ENCODE measurements around the gene COL2A1. TPM values are rescaled to one million over a fixed set of nuclear protein-coding genes. Genes with fewer than 3 reads are reported as not detected.
A peak's percentile ranks its signal among the peaks of the same experiment; 100 is the strongest.

COL2A1 gene
- total RNA-seq, 4 donors from 2014 or later = not detected

DNA sequence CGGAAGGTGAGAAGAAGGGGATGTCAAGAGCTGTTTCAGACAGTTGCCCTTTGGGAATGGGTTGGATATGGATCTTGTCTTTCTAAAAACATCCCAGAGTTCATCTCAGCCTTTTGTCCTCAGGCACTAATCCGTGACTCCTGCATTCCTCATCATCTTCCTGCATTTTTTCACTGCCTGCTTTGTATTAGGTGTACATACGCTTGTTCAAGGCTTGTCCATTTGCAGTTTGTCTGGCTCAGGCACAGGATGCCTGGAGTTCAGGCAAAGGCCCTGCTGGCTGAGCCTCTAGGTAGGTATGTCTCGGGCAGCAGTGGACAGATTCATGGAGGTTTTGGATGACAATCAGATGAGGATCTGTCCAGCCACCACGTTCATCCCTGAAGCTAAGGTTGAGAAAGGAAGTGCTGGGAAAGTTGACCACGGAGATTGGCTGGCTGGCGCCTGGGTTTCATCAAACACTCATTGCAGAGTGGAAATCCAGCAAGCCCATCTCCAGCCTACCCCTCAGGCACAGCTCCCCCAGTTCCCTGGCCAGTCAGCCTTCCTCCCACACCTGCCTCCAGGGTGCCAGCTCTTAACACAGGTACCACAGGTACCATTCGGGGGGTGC, 53.3 kb downstream of the COL2A1 start:
- TF ChIP-seq POLR2A (IDR thresholded peaks at IDR 0.05) = no peak
- TF ChIP-seq, protein P1, sequence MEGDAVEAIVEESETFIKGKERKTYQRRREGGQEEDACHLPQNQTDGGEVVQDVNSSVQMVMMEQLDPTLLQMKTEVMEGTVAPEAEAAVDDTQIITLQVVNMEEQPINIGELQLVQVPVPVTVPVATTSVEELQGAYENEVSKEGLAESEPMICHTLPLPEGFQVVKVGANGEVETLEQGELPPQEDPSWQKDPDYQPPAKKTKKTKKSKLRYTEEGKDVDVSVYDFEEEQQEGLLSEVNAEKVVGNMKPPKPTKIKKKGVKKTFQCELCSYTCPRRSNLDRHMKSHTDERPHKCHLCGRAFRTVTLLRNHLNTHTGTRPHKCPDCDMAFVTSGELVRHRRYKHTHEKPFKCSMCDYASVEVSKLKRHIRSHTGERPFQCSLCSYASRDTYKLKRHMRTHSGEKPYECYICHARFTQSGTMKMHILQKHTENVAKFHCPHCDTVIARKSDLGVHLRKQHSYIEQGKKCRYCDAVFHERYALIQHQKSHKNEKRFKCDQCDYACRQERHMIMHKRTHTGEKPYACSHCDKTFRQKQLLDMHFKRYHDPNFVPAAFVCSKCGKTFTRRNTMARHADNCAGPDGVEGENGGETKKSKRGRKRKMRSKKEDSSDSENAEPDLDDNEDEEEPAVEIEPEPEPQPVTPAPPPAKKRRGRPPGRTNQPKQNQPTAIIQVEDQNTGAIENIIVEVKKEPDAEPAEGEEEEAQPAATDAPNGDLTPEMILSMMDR (IDR thresholded peaks at IDR 0.05) = no peak

DNA sequence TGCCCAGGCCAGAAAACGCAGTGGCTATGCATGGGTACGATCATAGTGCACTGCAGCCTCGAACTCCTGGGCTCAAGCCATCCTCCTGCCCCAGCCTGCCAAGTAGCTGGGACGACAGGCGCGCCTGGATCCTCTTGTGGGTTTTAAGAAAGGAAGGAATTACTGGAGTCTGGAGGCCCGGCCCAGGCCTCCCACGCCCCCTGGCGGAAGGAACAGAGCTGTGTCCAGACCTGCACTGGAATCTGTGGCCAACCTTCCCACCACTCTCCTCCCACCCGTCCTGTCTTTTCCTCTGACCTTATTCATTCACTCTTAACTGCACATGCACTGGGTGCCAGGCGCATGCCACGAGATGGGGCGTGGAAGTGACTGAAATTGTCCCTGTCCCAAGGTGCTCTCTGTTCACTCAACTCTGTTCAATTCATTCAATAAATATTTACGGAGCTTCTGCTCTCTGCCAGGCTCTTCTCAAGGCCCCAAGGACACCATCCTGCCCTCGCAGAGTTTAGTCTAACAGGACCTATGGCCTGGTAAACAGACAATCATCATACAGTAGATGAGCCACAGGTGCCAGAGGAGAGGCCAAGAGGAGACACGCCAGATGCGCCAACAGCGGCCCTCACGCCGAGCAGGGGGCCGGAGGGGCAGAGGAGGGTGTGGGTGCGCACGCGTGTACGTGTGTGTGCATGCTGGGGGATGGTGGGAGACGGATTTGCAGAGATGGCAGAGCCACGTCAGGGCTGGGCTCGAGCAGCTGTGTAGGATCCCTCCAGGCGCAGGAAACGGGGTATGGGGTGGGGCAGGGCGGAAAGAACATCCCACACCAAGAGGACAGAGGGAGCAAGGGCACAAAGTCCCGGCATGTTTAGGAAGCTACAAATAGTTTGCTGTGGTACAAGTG, 54.6 kb downstream of the COL2A1 start:
- peak; percentile 75 to 80 for DNase-seq
- WGBS, 2 donors = 59% methylated on average over 32 of the region's 32 CpGs
- no peaks in the 10 kb centered on the region for H3K9me3 ChIP-seq
- no peaks in the 10 kb centered on the region for H3K36me3 ChIP-seq
- TF ChIP-seq, protein P1 (IDR thresholded peaks at IDR 0.05) = peak; percentile 71 to 83 (median 77)
- TF ChIP-seq POLR2A (IDR thresholded peaks at IDR 0.05) = no peak
- no peak overlapping the region for H3K27ac ChIP-seq
- peaks cover 0 to 5% of the 10 kb centered on the region in 2 donors for H3K4me1 ChIP-seq
- no peaks in the 10 kb centered on the region for H3K27me3 ChIP-seq
- intact Hi-C loops (cut with DNase I) = loop anchor here (5.0 kb wide), 1 partner anchor 42 kb away; no protein-coding TSS in a partner anchor
- H3K4me3 ChIP-seq (replicated peaks in 1 of 3) = no peak overlapping the region

More for the DNA sequence above, 53.3 kb downstream of the COL2A1 start:
- no peak overlapping the region for H3K4me3 ChIP-seq (replicated peaks in 1 of 3)
- no peaks in the 10 kb centered on the region for H3K9me3 ChIP-seq
- H3K27ac ChIP-seq = no peak overlapping the region
- H3K27me3 ChIP-seq = no peaks in the 10 kb centered on the region
- intact Hi-C loops (cut with DNase I) = no loop called here
- WGBS, 2 donors = 82 to 88% methylated on average over 7 to 8 of the region's 8 CpGs
- no peak for DNase-seq
- H3K36me3 ChIP-seq = no peaks in the 10 kb centered on the region
- peaks cover 0 to 5% of the 10 kb centered on the region in 2 donors for H3K4me1 ChIP-seq

DNA sequence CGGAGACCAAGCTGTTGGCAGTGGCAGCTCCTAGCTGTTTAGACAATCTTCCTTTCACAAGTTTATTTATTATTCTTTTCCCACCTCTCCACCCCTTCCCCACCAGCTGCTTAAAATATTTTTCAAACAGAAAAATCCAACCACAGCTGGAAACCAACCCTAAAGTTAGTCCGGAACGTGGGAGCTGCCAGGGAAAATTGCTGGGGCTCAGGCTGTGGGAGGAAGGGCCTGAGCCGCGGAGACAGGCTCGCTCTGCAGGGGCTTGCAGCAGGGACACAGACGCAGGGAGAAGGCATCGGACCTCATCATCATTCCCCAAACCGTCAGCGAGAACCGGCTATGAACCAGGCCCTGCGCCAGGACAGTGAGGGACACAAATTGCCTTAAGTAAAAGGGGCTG, 56.9 kb downstream of the COL2A1 start:
- TF ChIP-seq POLR2A (IDR thresholded peaks at IDR 0.05) = no peak
- TF ChIP-seq, protein P1 (IDR thresholded peaks at IDR 0.05) = no peak
- Histone ChIP-seq H3K27me3 (no peaks in the 10 kb centered on the region), H3K9me3 (no peaks in the 10 kb centered on the region), H3K4me1 (peaks cover 0 to under 1% of the 10 kb centered on the region in 2 donors), H3K27ac (no peak overlapping the region), H3K4me3 (replicated peaks in 1 of 3) (no peak overlapping the region), H3K36me3 (no peaks in the 10 kb centered on the region)
- WGBS, 2 donors = 83 to 93% methylated on average over 12 of the region's 12 CpGs
- DNase-seq = no peak
- intact Hi-C loops (cut with DNase I) = loop anchor here (5.0 kb wide), 1 partner anchor 40 kb away; no protein-coding TSS in a partner anchor

DNA sequence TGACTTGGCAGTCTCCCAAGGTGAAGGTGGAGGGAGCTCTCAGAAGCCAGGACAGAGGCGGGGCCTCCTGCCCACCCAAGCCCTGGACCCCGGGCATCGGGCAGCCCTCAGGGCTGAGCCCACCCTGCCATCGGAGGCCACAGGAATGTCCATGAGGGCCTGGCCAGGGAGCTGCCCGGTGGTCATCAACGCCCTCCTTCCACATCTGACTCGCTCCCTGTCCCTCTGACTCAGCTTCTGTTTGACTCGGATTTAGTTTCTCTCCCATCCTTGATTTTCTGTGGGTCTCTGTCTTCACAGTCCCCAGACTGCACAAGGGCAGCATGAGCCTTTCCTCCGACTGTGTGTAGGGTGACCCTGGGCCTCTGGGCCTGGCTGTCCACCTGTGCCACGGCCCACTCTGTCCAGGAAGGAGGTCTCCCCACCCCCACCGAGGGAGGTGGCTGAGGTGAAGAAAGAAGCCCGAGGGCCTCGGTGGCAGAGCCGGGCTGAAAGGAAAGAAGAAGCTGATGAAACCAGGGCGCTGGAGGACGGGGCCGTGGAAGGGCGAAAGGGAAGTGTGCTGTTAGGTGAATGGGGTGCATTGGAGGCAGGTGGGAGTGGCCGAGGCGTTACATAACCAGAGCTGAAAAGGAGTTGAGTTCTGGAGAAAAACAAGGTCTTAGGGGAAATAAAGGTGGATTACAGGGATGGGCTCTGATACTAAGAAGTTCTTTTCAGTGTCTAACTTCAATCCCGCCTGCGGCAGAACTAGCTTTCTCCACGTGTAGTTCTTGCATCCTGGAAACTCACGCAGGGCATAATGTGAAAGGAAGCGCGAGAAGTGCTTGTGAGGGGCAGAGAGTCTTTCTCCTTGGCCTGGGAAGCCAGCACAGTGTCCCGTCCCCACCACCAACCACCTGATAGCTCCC, 57.6 kb downstream of the COL2A1 start:
- Histone ChIP-seq H3K4me3 (replicated peaks in 1 of 3) (no peak overlapping the region), H3K4me1 (peaks cover 0 to 7% of the 10 kb centered on the region in 2 donors), H3K27ac (no peak overlapping the region), H3K36me3 (no peaks in the 10 kb centered on the region), H3K9me3 (no peaks in the 10 kb centered on the region), H3K27me3 (no peaks in the 10 kb centered on the region)
- 74 to 77% methylated on average over 26 to 27 of the region's 27 CpGs for WGBS, 2 donors
- TF ChIP-seq POLR2A (IDR thresholded peaks at IDR 0.05) = no peak
- TF ChIP-seq, protein P1 (IDR thresholded peaks at IDR 0.05) = no peak
- intact Hi-C loops (cut with DNase I) = loop anchor here (5.0 kb wide), 1 partner anchor 39 kb away; no protein-coding TSS in a partner anchor
- DNase-seq = no peak
